ENCODE results near the gene KCNJ6.
A peak's percentile ranks its signal among the peaks of the same experiment; 100 is the strongest.
"Not testable (repeated sequence)": the region's sequence is repeated elsewhere in the genome, so short reads cannot be mapped to it uniquely, and the experiment has no call there.

The KCNJ6 gene, protein sequence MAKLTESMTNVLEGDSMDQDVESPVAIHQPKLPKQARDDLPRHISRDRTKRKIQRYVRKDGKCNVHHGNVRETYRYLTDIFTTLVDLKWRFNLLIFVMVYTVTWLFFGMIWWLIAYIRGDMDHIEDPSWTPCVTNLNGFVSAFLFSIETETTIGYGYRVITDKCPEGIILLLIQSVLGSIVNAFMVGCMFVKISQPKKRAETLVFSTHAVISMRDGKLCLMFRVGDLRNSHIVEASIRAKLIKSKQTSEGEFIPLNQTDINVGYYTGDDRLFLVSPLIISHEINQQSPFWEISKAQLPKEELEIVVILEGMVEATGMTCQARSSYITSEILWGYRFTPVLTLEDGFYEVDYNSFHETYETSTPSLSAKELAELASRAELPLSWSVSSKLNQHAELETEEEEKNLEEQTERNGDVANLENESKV

DNA sequence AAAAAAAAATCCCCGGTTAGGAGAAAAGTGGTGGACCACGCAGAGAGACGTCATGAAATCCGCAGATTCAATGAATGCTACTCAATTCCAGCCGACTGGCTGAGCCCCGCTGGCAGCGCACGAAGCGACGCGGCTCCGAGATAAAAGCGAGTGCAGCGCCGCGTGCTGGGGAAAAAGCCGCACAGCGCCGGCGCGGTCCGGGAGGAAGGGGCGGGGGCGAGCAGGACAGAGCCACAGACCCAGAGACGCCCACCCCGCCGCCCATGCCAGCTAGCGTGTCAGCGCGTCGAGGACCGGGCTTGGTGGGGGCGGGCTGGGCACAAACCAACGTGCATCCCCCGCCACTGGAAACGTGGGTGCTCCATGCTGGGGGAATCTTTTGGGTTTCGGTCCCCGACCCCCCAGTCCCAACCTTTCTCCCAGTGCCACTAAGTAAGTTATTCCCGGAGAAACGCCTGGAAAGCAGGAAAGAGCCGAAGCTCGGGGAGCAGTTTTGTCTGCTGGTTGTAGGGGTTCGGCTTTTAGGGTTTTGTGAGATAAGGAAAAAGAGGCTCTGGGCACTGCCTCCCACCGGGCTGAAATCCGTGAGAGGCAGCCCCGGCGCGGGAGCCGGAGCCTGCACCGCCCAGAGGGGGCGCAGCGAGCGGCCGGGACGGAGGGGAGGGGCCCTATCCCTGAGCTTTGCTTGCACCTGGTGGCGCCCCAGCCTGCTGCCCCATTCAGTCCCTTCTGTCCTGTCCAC is at the start of gene KCNJ6:
TSS of gene KCNJ6 (minus strand) at position 148 of the 742 bp plus-strand sequence. CDS start 75,775 bp downstream, outside the sequence.
- peak; percentile 74 for DNase-seq

DNA sequence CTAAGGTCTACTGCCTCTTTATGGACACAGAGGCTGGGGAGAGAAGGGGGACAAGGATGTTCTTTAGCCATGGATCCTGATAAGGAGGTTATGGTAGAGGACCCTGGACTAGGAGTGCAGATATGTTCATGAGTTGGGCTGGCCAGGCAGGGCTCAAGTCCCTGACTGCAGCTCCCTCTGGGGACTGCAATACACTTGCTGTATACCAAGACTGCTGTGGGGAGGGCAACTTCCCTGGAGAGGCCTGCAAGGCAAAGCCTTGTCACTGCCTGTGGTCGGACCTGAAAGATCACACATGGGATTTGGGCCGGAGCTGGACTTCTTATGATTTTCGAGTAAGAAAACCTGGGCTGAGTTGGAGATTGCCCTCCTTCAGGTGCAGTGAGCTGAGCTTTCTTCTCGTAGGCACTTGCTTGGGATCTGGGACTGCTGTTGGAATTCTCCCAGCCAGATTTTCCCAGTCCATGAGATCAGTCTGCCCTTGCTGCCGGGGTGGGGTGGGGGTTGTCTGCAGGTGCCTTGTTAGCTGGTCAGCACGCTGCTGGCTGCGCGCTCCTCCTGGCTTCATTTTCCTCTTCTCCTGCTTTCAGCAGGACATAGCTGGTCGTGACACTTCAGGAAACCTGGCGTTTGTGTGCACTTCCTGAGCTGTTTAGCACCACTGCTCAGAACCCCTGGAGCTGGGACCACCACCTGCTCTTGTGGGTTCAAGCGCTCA is 49.0 kb upstream of the KCNJ6 start:
- no peak for DNase-seq

DNA sequence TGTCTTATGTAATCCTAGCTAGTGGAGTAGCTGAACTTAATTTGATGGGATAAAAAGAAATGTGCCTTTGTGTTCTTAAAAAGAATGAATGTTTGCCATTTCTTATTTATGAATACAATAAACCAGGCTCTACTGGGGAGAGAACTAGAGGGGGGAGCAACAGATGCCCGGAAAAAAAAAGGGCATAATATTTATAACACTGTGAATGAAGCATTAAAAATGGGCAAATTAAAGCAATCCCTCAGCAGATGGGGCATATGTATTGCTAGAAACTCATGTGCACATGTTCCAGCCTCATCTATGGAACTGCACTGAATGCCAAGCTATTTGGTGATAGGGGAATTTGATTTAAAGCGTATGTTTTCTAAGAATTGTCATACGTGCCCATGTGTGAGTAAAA is 42.3 kb upstream of the KCNJ6 start:
- no peak for DNase-seq

DNA sequence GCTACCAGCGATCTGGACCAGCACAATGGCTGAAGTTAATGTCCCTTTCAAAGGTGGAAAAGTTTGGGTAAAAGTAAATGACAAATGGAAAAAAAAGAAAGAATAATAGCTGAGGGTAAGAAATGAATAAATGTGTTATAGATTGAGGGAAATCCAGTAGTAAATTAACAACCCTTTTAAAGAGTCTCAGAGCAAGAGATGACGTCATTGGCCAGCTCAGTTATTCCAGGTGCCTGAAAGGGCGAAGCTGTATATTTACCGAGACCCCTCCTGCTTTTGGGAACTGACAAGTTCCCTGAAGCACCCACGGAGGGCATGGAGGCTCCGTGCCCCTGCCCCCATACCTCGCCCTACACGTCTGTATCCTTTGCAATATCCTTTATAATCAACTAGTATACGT is 40.5 kb upstream of the KCNJ6 start:
- no peak for DNase-seq

DNA sequence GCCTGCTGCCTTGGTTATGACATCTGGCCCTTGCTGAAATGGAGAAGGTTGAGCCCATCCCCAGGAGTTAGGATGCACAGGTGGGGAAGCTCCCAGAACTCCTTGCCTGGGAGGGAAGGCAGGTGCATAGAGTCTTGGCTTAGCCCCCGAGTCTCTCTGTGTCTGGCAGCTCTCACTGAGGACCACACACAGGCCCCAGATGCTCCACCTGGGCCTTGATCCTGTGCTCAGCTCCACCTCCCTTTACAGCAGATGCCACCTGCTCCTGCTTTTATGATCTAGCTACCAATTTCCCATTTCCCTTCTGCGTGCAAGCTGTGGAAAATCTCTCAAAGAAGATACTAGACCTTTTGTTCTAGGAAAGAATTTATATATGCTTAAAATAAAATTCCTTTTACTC is 28.8 kb upstream of the KCNJ6 start:
- DNase-seq = no peak

DNA sequence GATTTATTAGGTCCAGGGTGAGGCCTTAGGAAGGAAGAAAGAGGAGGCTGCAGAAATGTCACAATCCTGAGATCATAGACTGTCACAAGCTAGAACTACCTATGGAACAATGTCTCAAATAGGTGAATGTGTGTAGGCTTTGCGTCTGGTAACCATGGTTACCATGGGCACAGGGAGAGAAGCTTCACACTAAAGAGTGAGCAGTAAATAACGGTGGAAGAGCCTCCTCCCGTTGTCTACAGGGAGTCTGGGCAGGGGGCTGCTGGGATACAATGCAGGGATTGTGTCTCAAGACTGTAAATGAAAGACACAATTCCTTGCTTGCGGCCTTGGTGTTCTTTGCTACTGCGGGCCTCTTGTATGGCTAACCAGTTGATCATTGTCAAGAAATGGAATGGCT is 28.2 kb upstream of the KCNJ6 start:
- no peak for DNase-seq

DNA sequence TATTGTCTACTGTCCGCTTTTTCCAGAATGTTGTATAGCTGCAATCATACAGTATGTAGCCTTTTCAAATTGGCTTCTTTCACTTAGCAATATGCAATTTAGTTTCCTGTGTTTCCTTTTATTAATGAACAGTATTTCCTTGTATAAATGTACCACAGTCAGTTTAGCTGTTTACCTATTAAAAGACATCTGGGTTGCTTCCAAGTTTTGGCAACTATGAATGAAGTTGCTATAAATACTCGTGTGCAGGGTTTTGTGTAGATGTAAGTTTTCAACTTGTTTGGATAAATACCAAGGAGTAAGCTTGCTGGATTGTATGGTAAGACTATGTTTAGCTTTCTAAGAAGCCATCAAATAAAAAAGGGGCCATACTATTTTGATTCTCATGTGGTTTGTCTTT is 24.4 kb upstream of the KCNJ6 start:
- peak; percentile 8 for DNase-seq

DNA sequence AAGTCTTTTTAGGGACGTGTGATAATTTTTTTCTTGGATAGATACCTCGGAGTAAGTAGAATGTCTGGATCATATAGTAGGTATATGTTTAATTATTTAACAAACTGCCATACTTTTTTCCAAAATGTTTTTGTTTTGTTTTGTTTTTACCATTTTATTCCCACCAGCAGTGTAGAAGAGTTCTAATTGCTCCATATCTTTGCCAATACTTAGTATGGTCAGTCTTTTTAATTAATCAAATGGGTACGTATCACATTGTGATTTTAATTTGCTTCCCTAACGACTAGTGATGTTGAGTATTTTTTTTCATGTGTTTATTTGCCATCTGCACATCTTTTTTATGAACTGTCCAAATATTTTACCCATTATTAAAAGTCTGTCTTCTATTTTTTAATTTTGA is 23.6 kb upstream of the KCNJ6 start:
- DNase-seq = no peak

DNA sequence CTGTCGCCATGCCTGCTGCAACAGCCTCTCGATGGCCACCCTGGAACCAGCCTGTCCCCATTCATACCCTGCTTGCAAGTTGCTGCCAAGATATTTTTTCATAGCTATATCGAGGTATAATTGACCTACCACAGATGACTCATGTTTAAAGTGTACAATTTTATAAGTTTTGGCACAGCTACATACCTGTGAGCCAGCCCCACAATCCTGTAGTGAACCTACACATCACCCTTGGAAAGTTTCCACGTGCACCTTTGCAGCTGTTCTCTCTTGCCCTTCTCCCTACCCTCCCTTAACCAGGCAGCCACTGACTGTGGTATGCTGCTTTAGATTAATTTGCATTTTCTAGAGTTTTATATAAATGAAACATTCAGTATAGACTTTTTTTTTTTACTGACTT is 23.0 kb upstream of the KCNJ6 start:
- DNase-seq = no peak

DNA sequence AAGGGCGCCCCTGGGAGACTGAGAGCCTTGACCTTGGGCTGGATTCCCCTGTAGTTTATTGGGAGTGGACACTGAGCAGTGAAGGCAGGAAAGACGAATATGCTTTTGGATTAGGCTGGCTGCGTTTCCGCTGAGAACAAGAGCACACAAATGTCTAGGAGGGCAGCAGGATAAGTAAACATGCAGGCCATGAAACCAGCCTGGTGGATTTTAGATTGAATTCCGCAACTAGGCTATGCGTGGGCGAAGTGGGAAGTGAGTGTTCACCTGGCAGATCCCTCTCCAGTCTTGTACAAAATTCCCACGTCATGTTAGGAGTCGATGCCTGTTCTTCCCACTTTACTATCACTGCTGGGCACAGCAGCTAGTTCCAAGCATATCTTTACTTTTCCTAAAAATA is 21.4 kb upstream of the KCNJ6 start:
- DNase-seq = no peak

DNA sequence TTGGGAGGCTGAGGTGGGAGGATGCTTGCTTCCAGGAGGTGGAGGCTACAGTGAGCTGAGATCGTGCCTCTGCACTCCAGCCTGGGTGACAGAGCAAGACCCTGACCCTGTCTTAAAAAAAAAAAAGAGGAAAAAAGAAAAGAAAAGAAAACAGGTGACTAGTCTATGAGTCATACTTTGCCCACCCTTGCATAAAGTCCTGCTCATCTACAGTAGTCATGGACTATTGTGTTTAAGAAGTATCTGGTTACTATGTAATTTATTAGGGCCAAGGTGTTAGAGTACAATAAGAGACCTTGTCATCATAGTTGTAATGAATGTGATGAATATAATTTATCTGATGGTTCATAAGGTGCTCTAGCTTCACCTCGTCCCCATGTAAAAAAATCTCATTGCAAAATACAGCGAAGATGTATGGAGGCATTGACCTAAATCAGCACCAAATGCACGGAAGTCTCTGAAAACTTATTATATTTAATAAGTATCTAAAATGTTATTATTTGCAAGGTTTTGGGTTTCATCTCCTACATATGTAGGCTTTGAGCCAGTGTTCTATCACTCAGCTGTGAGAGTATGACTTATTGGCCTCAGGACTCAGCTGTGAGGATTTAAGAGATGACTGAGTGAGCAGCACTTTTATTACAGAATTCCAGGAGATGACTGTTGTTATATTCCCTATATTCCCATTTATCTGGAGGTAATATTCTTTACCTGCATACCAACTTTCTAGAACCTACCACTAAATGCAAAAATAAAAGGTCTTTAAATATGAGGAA is 19.9 kb upstream of the KCNJ6 start:
- DNase-seq = no peak

DNA sequence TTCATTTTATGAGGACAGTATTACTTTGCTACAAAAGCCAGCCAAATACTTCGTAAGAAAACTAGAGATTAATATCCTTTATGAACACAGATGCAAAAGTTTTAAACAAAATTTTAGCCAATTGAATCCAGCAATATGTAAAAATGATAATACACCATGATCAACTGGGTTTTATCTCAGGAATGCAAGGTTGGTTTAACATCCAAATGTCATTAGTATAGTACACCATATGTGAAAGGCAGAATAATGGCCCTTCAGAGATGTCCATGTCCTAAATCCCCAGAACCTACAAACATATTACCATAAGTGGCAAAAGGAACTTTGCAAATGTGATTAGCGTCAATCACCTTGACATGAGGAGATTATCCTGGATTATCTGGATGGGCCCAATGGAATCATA is 16.7 kb upstream of the KCNJ6 start:
- no peak for DNase-seq

DNA sequence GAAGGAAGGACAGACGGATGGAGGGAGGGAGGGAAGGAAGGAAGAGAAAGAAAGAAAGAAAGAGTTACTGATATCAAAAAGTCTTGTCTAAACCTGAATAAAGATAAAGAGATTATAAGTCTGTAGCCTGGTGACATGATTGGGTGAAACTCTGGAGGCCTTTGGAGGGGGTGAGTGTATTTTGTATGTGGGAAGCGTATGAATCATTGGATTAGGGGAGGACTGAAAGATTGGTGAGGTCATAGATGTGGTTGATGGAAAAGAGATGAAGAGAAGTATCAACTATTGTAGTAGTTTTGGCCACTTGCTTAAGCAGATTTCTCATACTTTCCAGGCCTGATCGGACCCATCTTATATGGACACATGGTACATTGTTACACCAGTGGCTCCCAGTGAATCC is 11.5 kb upstream of the KCNJ6 start:
- DNase-seq = no peak

DNA sequence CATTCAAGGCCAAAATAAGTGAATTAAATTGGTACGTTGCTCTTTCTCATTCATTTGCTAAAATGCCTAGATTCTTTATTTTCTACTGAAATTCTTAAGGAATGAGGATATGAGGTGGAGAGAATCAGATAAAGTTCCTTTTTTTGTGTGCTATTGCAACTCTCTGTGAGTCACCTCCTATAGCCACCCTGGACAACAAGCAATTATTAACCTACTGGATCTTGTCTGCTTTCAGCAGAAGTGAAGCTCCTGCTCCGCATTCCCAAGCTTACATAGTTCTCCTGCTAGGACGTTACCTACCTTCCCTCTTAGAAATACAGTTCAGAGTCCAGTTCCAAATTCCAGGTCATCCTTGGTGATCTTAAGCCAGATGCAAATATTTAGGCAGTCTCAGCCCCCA is 4.8 kb upstream of the KCNJ6 start:
- DNase-seq = no peak

DNA sequence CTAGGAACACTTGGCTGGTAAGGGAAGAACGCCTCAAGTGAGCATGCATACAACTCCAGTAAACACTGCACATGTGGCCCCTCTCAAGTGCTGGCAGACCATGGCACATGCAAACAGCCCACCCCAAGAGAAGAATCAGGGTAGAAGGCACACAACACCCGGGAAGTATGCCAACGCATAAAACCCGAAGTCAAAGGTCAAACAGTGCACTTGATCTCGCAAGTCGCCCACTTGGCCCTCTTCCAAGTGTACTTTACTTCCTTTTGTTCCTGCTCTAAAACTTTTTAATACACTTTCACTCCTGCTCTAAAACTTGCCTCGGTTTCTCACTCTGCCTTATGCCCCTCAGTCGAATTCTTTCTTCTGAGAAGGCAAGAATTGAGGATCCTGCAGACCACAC is 4.0 kb upstream of the KCNJ6 start:
- not testable (repeated sequence) for DNase-seq

DNA sequence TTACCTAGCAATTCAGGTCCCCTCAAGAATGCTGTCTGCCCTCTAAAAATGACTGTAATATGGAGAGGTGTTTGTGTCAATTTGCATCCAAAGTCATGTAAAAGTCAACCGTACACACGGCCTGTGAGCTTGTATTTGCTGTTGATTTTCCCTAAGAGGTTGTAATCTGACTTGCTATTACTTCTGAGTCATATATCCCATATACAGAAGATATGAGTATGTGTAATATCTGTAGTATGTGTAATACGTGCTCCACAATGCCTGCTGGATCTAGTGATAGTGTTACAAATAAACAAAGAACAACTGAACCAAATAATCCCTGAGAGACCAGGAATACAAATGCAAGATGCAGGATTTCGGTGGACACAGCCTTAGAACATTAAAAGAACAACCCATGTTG is 1.4 kb upstream of the KCNJ6 start:
- no peak for DNase-seq

DNA sequence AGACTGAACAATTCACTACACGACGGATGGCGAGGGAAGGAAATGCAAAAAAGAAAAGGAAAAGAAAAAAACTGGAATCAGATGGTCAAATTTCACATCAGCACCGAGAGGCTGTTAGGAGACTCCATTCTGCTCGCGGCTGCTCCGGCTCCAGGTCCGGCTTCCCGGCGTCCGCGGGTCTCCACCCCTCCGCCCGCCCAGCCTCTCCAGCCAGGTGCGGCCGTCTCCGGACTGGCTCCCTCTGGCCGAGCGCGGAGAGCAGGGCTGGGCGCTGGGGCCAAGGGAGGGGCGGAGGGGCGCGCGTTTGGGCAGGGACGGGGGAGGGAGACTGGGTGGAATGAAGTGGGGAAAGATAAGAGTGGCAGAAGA is 332 bp downstream of the KCNJ6 start:
- DNase-seq = peak; percentile 40

DNA sequence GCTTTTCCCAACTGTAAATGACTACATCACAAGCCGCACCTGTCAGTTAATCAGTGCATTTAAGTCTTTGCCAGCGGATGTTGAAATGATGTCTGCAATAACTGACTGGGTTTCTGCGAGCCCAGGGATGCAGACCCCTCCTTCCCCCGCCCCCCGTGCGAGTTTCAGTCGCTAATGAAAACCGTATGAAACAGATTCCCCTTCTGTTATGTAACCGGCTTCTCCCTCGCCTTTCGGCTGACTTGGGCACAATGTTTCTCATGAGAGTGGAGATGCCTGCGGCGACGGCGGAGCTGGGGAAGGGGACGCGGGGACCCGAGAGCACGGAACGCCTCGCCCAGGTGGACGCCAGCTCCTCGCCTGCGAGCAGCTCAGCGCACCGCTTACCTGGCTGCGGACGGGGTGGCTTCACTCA is 753 bp downstream of the KCNJ6 start:
- DNase-seq = no peak

DNA sequence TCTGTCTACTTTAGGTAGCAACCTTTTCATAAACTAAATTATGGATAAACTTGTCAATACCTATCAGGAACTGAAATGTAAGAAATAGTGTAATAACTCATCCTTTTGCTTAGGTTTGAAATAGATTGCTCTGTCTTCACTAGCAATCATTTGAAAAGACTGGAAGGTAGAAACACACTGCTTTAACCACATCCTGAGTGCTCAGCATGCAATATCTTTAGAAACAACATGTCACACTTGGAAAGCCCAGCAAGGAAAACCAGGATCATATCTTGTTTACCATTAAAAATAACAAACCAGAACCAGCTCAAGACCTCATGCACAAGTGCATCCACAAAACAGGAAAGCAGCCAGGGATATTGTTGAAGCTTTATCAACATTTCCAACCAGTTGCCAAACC is 3.6 kb downstream of the KCNJ6 start:
- DNase-seq = peak; percentile 46

DNA sequence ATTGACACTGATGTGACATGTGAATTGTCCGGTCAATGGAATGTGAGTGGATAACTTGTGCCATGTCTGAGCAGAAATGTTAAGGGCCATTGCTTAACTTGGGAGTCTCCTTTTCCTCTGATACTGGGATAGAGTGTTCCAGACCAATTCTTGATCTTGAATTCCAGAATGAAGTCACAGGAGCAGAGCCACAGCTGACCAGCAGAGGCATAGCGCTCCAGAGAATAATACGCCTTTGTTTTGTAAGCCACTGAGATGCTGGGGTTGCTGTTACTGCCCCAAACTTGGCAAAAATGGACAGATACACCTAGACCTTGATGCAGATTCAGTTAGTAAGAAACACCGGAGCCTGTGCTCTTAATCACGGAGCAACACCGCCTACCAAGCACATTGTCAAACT is 6.3 kb downstream of the KCNJ6 start:
- DNase-seq = no peak

DNA sequence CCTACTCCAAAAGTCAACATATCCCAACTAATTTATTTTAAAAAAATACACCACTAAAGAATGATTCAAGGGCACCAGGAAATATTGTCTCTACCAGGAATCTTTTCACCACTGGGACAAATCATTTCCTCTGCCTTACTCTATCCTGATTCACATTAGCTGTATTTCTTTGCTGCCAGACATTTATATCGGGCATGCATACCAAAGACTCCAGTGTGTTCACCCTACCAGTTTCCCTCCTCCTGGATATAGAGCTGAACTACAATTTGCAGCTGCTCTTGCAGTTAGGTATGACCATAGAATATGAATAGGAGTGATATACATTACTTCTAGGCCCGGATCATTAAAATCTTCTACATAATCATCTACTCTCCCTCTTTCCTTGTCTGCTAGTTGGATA is 7.6 kb downstream of the KCNJ6 start:
- no peak for DNase-seq

DNA sequence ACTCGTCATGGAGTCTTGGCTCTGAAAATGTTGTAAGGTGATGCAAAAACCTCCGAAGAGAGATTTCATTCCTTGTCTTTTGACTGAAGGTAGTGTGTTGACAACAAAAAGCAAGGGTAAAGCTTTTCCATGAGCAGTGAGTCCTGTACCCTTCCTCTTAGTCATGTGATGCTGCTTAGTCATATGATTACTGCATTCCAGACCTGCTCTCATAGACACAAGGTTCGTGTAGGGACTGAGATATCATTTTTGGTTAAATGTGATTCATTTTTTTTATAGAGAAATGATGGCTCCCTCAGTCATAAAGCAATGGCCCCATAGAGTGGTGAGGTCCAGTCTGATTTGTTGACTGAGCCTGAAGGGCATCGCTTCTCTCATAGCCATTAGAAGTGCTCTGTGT is 9.2 kb downstream of the KCNJ6 start:
- no peak for DNase-seq

DNA sequence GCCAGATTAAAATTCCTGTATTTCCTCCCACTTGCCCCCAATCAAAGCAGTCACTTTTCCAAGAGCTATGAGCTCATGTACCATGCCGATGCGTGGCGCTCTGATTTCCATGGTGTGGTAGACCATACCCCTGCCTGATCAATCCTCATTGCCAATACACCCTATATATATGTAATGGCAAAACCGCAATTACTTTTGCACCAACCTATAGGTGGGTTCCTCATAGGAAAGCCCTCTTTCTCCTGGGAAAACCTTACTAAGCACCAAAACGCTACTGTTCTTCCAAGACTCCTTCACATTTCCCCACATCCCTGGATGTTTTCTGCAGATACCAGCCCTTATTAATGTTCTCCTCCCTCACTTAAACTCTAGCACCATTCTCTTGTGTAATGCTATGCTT is 11.0 kb downstream of the KCNJ6 start:
- DNase-seq = no peak
